ENCODE results near the gene TSR3.
A peak's percentile ranks its signal among the peaks of the same experiment; 100 is the strongest.

The TSR3 gene

GRCh38 chr16:1377406-1378010, 25.8 kb upstream of the TSR3 start:
- no peak for DNase-seq (ENCODE audit: low read depth)

GRCh38 chr16:1375741-1376410, 24.2 kb upstream of the TSR3 start:
- DNase-seq (ENCODE audit: low read depth) = no peak

- no peak for DNase-seq (ENCODE audit: low read depth)
These were observed 23.6 kb upstream of the TSR3 start for GRCh38 chr16:1375298-1375640.

GRCh38 chr16:1374418-1375297, 23.0 kb upstream of the TSR3 start:
- DNase-seq (ENCODE audit: low read depth) = no peak

GRCh38 chr16:1372292-1372950, 20.7 kb upstream of the TSR3 start:
- no peak for DNase-seq (ENCODE audit: low read depth)

- DNase-seq (ENCODE audit: low read depth) = no peak
These were observed 19.6 kb upstream of the TSR3 start for GRCh38 chr16:1371054-1371978.

- DNase-seq (ENCODE audit: low read depth) = no peak
These were observed 16.0 kb upstream of the TSR3 start for GRCh38 chr16:1367486-1368174.

GRCh38 chr16:1366712-1367299, 15.1 kb upstream of the TSR3 start:
- DNase-seq (ENCODE audit: low read depth) = no peak

- DNase-seq (ENCODE audit: low read depth) = no peak
These were observed 14.5 kb upstream of the TSR3 start for GRCh38 chr16:1366060-1366711.

- DNase-seq (ENCODE audit: low read depth) = no peak
These were observed 12.8 kb upstream of the TSR3 start for GRCh38 chr16:1364510-1364909.

GRCh38 chr16:1363501-1364041, 11.9 kb upstream of the TSR3 start:
- peak; percentile 56 for DNase-seq (ENCODE audit: low read depth)

- no peak for DNase-seq (ENCODE audit: low read depth)
These were observed 11.1 kb upstream of the TSR3 start for GRCh38 chr16:1362807-1363206.

GRCh38 chr16:1361685-1362360, 10.1 kb upstream of the TSR3 start:
- no peak for DNase-seq (ENCODE audit: low read depth)

GRCh38 chr16:1357906-1358566, 6.4 kb upstream of the TSR3 start:
- DNase-seq (ENCODE audit: low read depth) = no peak

- DNase-seq (ENCODE audit: low read depth) = no peak
These were observed 4.6 kb upstream of the TSR3 start for GRCh38 chr16:1356061-1356900.

- no peak for DNase-seq (ENCODE audit: low read depth)
These were observed 3.9 kb upstream of the TSR3 start for GRCh38 chr16:1355591-1355990.

GRCh38 chr16:1354815-1355540, 3.3 kb upstream of the TSR3 start:
- DNase-seq (ENCODE audit: low read depth) = no peak
